ENCODE results near the gene TECTB. TPM values are rescaled to one million over a fixed set of nuclear protein-coding genes. Genes with fewer than 3 reads are reported as not detected.

The TECTB gene
- total RNA-seq, 1 donor from 2014 or later = 0.13 TPM

DNA sequence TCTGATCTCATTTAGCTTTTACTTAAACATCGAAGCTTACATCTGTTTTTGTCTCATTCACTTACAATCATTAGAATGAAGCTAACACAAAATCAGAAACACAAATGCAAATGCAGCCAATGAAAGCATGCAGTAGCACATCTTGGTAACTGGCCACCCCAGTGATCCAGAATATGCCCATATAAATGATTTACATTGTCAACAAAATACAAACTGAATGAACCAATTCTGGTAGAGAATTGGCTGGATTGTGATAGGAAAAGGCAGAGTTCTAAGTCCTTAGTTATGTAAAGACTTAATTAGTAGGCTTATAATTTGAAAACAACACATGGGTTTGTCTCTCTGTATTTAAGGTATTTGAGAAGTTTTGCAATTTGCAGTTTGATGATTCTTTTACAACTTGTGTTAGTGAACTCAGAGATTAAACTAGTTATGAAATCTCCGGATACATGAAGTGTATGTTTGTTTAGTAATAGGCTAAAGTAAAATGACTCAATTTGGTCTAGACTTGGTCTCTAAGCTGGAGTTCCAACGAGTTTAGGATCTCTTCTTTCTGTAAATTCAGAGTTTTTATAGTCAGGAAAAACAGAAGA lies 21.2 kb downstream of the TECTB start:
- DNase-seq (ENCODE audit: low spot score) (no peak), ATAC-seq (peak; percentile 30)

DNA sequence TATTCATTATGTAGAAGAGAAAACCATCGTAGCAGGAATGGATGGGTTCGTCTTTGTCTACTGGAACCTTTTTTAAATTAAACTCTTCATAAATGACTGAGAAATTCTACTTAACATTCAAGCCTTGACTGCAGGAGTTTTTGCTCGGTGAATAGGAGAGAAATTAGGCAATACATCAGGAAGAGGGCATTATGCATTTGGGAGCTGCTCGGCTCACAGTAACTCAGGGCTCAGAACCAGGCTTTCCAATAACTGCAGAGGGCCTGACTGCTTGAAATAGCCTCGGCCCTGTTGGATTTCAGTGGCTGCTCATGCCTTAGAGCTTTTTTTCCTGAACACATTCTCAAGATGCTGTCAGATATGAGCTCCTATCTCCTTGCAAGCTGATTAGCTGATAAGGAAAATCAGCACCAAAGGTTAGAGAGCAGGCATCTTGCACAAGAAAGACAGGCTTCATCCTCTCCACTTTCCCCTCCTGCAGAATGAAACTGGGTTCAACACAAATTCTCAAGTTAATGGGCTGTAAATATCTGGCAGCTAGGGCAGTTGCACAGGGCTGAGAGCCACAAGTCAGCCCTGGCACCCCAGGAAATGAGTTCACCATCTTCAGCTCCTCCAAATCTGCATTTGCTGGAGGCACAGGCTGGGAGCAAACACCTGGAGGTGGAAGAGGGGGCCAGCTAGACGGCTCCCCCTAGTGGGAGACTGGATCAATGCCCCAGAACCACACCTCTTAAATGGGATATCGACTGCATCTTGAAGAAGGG lies 24.3 kb downstream of the TECTB start:
- ATAC-seq (peak; percentile 85), DNase-seq (ENCODE audit: low spot score) (peak; percentile 75)

DNA sequence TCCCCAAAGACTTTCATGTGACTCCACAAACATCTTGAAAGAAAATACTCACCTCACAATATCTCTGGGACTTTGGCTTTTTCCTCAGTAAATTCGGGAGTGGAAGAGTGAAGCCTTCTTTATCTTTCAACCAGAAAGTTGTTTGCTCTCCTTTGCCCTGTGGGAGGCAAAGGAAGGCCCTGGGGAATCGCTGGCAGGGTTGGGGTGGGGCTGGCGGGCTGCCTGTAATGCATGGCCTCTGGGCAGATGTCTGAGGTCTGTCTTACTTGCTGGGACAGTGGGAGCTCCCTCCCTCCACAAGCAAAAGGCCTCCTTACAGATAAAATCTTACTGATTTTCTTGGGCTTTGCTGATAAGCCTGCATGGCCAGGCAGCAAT lies 24.9 kb downstream of the TECTB start:
- ATAC-seq (peak; percentile 18), DNase-seq (ENCODE audit: low spot score) (no peak)

DNA sequence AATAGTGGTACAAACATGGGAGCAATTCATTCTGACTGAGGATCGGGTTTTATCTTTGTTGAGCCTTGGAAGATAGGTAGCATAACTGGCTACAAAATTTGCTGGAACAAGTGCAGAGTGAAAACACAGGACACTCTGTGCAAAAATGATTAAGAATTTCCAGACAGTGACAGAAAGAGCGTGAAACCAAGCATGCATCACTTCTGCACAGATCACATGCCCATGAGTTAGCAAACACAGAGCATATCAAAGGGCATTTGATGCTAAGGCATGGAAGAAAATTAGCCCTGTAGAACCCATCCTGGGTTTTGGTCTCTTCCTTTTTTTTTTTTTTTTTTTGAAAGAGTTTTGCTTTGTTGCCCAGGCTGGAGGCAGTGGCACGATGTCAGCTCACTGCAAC lies 28.3 kb downstream of the TECTB start:
- DNase-seq (ENCODE audit: low spot score) (no peak), ATAC-seq (peak; percentile 31)

DNA sequence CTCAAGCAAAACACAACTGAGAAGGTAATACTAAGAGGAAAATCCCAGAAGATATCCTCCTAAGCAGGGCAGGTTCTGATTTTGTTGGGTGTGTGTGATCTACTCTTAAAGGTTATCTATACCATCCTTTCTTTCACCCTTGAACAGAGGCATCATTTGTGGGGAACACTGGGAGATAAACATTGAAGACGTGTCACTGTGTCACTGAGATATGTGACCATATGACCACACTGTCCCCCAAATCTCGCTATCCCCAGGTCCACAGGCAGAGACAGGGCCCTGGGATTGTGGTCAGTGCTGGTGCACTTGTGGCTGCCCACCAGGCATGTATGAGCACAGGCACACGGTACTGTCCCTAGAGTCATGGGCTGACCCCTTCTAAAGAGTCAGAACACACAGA lies 30.0 kb downstream of the TECTB start:
- DNase-seq (ENCODE audit: low spot score) = no peak
- no peak for ATAC-seq

DNA sequence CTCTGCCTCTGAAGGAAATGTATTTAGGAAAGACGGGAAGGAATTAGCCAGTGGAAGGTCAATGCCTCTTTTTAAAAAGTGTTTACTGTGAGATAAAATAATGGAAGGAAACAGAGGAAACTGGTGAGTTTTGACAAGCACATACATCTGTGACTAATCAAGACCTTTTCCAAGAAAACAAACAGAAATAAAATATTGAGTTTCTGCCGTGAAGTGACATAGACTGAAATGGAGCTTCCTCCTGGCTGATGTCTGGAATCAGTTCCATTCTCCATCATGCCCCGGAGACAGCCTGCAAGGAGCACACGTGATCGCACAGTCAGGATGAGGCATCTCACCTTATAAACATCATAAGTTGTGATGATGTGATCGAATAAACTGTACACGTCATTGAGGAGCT lies 30.7 kb downstream of the TECTB start:
- ATAC-seq = no peak

DNA sequence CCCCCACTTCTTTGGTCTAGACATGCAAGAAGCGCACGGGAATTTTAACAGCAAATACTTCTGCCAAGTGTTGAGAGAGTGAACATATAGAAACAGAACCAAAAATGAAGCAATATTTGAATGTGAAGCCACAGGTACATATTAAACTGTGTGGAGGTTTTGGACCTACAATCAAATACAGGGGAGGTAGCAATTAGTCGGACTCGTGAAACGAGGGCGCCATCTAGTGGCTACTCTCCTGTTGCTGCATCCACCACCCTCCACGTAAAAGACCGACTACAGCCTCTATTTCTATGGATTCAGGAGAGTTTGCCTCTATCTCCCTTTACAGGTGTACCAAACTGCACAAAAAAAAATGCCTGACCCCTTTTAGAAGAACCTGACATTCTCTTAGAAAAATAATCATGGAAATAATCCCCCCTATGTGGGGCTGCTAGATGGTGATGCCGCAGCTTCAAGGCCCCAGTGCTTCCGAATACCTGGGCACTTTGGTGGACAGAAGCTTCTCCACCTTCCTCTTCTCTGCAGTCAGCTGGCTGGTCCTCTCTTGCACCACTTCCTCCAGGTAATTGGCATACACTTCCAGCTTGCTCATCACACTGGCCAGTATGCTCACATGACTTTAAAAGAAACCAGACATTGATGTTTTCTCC lies 31.7 kb downstream of the TECTB start:
- DNase-seq (ENCODE audit: low spot score) = peak; percentile 84
- ATAC-seq = peak; percentile 93

More for the DNA sequence above, 30.7 kb downstream of the TECTB start:
- DNase-seq (ENCODE audit: low spot score) = no peak

DNA sequence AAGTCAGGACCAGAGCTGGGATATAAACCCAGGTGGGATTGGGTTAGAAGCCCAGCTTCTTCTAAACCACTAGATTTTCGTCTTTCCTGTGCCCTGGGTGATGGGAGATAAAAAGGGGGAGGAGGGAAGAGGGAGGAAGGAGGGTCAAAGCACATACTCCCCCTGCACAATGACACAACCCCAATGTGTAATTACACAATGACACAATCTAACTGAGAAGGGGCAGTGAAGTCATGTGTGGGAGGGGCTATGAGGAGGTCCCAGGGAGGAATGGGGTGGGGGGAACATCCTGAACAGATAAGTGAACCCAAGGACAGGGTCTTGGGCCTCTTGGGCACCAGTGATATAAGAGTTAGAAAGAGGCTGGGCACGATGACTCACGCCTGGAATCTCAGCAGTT lies 44.5 kb downstream of the TECTB start:
- ATAC-seq = no peak

DNA sequence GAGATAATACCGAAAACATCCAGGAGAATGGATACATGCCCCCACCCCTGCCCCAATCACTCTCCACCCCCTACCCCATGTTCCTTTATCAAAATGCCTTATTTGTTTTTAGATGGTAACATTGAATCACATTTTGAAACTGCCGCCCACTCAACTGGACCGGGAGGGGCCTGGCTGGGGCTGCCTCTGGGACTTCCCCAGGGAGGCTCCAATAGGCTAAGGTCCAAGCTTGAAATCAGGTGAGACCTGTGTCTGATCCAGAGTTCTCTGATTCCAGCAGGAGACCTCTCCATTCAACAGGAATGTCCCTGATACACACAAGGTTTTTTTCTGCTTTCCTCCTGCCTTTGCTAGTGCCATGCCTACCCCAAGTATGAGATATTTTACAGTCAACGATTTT lies 47.0 kb downstream of the TECTB start:
- DNase-seq (ENCODE audit: low spot score) = no peak
- peak; percentile 83 for ATAC-seq

More for the DNA sequence above, 44.5 kb downstream of the TECTB start:
- DNase-seq (ENCODE audit: low spot score) = no peak

DNA sequence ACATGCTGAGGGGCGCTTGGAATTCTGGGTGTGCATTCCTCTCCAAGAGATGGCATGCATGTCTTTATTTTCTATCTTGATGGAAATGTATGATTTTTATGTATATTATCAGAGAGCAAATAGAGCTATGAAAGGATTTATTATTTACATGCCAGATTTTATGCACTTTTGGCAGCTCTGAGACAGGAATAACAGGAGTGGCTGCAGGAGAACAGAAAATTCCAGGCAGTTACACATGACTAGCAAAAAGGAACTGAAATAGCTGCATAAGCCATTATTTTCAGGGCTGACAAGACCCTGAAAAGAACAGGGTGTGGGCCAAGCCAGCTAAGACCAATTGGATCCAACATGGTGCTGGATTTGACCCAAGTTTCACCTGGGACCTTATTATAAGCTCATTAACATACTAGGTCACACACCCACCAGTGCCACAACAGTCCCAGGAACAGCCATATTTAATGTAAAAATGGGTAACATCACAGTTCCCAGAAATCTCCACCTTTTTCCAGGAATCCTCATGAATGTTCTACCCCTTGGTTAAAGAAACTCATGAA lies 47.5 kb downstream of the TECTB start:
- DNase-seq (ENCODE audit: low spot score) = no peak
- ATAC-seq = no peak

DNA sequence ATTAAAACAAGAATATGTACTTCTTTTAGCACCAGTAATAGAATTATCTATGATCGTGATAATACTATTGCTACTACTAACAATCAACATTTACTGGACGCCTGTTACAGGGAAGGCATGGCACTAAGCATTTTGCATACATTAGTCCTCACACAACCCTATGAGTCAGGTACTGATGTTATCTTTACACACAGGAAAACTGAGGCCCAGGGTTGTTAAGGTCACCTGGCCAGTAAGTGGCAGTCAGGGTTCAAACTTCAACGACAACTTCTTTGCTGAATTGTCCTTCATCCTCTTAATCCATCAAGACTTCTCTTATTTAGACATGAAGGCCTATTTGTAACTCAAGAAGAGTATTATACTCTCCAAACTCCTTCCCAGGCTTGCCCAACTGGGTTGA lies 48.8 kb downstream of the TECTB start:
- DNase-seq (ENCODE audit: low spot score) (no peak), ATAC-seq (no peak)

DNA sequence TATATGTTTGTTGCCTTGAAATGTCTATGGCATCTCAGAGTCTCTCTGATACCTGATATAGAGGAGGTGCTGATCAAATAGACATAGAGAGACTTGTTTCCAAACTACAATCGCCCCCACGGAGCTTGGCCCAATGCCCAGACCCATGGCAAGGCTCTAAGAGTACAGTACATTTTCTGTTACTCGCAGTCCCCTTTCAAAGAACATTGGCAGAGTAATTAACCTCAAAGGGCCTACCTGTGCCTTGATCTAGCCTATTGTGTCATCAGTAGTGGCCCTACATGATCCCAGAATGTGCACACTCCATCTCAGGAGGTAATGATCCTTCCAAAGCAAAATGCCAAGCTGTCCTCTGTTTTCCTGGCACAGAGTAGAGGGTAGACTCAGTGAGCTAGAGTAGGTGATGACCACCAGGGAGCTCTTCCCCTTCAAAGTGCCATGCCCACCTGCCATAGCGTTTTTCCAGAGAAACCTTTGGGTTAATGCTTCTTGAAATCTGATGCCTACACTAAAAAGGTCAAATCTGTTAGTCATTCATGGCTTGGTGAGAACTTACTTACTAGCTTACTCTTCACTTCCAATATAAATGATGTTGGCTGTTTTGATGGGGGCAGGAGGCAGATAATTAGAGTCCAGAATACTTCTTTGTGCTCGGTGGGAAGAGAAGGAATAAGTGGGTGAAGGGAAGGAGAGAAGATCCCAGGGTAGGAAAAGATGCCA lies 49.5 kb downstream of the TECTB start:
- peak; percentile 71 for DNase-seq (ENCODE audit: low spot score)
- peak; percentile 57 for ATAC-seq

DNA sequence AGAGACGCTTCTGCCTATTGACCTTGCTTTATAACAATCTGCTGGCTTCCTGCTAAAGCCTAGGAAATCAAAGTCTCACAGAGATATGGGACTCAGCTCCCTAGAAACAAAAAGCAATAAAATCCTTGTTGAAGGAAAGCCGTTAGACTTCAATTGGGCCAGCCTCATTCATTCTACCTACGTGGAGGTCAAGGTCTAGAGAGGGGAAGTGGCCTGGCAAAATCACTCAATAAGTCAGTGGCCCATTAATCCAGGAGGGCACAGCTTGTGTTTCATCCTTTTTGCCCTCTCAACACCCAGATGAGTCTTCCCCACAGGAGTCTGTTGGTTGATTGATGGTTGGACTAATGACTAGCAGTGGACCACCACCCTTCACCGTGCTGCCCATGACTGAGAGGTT lies 50.3 kb downstream of the TECTB start:
- no peak for ATAC-seq
- DNase-seq (ENCODE audit: low spot score) = no peak

DNA sequence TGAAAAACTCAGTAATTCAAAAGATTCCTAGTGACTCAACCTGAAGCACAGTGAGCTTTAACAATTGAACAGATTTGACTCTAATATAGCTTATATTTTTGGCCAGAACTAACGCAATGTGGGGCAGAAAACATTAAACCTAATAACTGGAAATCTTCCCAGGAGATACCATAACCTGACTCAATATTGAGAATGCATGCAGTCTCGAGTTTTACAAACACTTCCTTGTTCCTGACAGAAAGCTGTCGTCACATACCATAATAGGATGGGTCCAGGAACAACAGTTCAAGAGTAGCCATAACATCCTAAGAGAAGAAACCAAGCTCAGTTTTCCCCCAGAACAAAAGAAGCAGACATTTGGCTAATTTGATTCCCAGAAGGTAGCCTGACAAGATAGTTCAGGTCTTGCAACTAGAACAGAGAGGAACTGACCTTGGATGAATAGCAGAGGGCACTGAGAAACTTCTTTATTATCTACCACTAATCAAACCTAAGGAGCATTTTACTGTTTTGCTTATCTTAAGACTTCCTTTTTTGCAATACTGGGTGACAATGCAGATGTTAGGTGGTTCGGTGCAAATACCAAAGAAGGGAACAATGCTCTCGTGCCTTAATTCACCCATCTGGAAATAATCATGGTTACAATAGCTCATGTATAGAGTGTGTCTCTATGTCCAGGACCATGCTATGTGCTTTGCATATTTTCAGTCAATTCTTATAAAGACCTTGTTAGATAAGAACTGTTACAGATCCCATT lies 52.1 kb downstream of the TECTB start:
- DNase-seq (ENCODE audit: low spot score) (no peak), ATAC-seq (no peak)

DNA sequence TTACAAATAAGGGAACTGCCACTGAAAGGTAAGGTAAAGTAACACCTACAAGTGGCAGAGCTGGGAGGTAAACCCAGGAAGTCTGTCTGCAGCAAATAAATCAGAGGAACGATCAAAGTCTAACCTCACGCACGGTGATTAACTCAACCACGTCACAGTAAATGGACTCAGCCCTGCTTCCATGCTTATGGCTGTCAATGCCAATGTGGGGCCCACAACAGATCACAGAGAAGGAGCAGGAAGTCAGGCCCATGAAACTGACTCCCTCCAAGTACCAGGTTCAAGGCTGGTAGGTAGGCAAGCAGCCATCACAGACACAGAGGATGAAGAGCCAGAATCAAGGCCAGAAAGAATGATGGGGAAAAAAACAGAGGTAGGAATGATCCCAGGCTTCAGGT lies 52.7 kb downstream of the TECTB start:
- ATAC-seq = peak; percentile 72
- no peak for DNase-seq (ENCODE audit: low spot score)

DNA sequence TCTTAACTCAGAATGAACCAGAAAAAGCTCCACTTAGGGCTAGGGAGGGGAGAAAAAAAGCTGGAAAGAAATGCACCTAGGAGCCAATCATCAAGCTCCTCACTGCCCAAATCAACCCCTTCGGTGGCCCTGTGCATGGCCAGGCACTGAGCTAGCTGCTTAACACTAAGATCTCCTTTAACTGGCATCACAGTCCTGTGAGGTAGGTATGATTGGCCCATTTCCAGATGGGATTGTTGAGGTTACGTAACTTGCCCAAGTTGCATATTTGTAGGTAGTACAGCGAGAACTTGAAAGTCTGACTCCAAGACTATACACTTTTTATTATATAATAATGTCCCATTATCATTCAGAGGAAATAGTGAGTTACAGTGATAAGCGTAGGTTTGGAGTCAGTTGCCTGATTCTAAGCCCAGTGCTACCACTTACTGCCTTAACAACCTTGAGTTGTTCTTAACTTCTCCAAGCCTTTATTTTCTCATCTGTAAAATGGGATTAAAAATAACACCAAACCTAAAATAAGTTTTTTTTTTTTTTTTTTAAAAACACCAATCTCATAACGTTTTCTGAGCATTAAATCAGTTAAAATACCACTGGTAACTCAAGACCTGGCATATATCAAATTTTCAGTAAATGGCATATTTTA lies 53.5 kb downstream of the TECTB start:
- ATAC-seq (peak; percentile 45), DNase-seq (ENCODE audit: low spot score) (no peak)

DNA sequence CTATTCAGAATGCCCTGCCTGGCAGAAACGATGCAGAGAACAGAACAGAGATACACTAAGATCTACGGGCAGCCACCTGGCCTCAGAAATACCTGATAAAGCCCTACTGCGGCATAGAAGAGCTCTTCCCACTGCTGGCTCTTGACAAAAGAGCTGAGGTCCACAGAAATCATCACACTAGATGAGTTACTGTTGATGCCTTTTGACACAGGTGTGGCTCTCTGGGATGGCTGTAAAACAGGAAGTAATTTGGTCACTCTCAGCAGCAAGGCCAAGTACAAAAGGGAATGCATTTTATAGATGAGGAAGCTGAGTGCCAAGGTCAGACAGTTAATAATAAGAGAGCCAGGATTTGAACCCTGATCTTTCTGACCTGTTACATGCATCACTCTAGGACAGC lies 55.8 kb downstream of the TECTB start:
- DNase-seq (ENCODE audit: low spot score) = no peak
- no peak for ATAC-seq

DNA sequence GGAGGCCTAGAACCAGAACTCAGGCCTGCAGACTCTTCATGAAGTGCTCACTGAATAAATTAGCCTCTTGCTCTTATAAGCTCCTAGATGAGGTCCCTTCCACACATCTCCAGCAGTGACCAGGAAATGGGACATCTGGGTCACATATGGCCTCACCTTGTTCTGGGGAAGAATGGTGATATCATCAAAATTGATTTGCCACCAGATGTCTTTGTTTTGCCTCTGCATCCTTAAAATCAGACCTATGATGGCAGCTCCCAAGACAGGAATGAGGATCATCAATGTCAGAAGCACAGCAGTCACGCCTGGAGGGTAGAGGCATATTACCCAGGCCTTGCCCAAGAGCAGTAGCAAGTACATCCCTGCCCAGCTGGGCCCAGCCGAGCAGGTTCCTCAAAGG lies 57.4 kb downstream of the TECTB start:
- DNase-seq (ENCODE audit: low spot score) = no peak
- ATAC-seq = no peak

DNA sequence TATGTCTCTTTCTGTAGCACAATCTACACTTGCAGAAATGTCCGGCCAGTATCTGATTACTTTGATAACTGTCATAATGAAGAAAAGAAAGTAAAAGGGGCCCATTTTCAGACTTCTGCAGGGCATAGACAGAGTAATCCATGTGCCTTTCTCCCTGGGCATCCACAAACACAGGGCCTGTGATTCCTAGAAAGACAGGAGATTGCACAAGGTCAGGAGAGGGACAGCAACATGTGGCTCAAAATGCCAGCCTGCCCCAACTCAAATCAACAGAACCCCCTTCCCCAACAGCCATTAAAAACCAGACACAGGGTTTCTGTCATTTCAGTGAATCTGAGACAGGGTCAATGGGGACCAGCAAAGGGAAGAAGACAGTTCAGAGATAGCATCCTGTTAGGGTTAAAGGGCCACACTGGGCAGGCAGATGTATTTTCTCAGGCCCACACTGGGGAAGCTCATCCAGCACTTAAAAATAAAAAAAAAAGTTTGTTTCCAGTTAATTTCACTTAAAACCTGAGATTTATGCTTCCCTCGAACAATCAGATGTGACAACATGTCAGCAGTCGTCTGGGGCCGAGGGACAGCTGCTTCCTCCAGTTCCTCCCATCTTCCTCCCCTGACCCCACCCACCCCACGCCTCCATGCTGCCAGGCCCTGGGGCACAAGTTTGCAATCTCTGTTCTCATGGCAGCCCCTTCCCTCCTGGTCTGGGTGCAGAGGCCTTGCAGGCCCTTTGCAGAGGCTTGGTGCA lies 60.0 kb downstream of the TECTB start:
- ATAC-seq = no peak
- no peak for DNase-seq (ENCODE audit: low spot score)
